Endothelial cell (in vitro differentiated cells): ENCODE measurements around the gene PLA2G4E. TPM values are rescaled to one million over a fixed set of nuclear protein-coding genes. Genes with fewer than 3 reads are reported as not detected.

Source experiments
- DNase-seq: peaks from one replicate; pipeline ENCODE4 v3.0.0; 2021; ENCODE audit warnings: low spot score
- H3K27ac Mint-ChIP-seq: one replicate; pipeline ENCODE4 v1.8.0; 2021; ENCODE audit warnings: mixed read lengths, inconsistent platforms; ENCODE audit not compliant: unreplicated experiment
- H3K27me3 Mint-ChIP-seq: one replicate; pipeline ENCODE4 v1.8.0; 2021; ENCODE audit warnings: mild to moderate bottlenecking, moderate library complexity, mixed read lengths, inconsistent platforms; ENCODE audit not compliant: unreplicated experiment
- H3K36me3 Mint-ChIP-seq: one replicate; pipeline ENCODE4 v1.8.0; 2021; ENCODE audit warnings: mild to moderate bottlenecking, low read depth, mixed read lengths, inconsistent platforms; ENCODE audit not compliant: unreplicated experiment
- H3K4me1 Mint-ChIP-seq: one replicate; pipeline ENCODE4 v1.8.0; 2021; ENCODE audit warnings: mild to moderate bottlenecking, mixed read lengths, inconsistent platforms; ENCODE audit not compliant: unreplicated experiment
- H3K4me3 Mint-ChIP-seq: one replicate; pipeline ENCODE4 v1.8.0; 2021; ENCODE audit warnings: mild to moderate bottlenecking, mixed read lengths, inconsistent platforms; ENCODE audit not compliant: unreplicated experiment
- H3K9me3 Mint-ChIP-seq: one replicate; pipeline ENCODE4 v1.8.0; 2021; ENCODE audit warnings: mixed read lengths, inconsistent platforms; ENCODE audit not compliant: unreplicated experiment
- total RNA-seq: library from RNA; stranded (reverse); fragmentation: NEBNext Ultra II Directional; extraction: Animal tissue kit (Norgen Biotek cat#: 25700); gene quantifications from one replicate; pipeline ENCODE4 v1.2.1, GENCODE V29; 2021; ENCODE audit not compliant: unreplicated experiment
- TF ChIP-seq, protein P1 (sequence below): fragments of 200-600 bp; sonication (generic); IDR thresholded peaks from one replicate; pipeline ENCODE4 v1.5.0; 2021; ENCODE audit warnings: antibody characterized with exemption; ENCODE audit not compliant: unreplicated experiment

Gene PLA2G4E
- total RNA-seq, 1 donor from 2014 or later, result not detected

DNA sequence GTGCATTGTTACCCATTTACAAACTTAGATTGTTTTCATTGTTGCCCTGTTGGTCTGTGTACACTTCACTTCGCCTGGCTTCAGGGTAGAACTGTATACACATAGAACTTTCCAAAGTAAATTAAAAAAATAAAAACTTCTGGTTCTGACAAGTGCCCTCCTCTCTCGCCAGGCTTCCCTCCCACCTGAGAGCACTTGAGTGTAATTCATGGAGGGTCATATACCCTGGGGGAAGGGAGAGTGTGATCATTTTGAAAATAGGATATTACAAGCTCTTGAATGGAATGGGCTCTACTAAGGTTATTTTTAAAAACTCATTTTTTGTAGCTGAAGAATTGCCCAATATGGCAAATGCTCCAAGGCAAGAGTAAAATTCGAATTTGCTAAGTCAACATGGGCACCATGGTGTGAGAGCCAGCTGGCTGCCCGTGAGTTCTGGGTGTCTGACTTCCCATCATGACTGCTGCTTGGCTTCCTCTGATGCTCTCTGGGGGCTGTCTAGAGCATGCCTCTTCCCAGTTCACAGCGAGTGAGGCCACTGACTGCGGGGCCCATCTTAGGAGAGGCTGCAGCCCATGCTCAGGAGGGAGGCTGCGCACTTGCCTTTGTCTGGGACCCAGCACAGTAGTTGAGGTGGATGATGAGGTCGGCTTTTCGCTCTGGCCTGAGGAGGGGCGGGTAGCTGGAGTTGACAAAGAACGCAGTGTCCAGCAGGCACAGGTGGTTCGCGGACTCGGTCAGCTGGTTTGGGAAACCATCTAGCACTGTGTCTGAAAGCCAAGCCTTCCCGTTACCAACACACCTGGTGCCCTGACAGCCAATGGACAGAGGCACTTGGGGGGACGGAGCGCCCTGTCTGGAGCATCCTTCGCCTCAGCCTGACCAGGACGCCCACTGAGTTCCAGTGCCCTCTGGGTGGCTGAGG lies 35.3 kb downstream of the PLA2G4E start:
- no peaks in the 10 kb centered on the region for H3K36me3 Mint-ChIP-seq
- TF ChIP-seq, protein P1, sequence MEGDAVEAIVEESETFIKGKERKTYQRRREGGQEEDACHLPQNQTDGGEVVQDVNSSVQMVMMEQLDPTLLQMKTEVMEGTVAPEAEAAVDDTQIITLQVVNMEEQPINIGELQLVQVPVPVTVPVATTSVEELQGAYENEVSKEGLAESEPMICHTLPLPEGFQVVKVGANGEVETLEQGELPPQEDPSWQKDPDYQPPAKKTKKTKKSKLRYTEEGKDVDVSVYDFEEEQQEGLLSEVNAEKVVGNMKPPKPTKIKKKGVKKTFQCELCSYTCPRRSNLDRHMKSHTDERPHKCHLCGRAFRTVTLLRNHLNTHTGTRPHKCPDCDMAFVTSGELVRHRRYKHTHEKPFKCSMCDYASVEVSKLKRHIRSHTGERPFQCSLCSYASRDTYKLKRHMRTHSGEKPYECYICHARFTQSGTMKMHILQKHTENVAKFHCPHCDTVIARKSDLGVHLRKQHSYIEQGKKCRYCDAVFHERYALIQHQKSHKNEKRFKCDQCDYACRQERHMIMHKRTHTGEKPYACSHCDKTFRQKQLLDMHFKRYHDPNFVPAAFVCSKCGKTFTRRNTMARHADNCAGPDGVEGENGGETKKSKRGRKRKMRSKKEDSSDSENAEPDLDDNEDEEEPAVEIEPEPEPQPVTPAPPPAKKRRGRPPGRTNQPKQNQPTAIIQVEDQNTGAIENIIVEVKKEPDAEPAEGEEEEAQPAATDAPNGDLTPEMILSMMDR, result no peak
- H3K27ac Mint-ChIP-seq, result no peak overlapping the region
- H3K4me3 Mint-ChIP-seq, result no peak overlapping the region
- no peaks in the 10 kb centered on the region for H3K9me3 Mint-ChIP-seq
- peaks cover 17% of the 10 kb centered on the region for H3K4me1 Mint-ChIP-seq
- H3K27me3 Mint-ChIP-seq, result peaks cover 10% of the 10 kb centered on the region
- DNase-seq, result no peak

DNA sequence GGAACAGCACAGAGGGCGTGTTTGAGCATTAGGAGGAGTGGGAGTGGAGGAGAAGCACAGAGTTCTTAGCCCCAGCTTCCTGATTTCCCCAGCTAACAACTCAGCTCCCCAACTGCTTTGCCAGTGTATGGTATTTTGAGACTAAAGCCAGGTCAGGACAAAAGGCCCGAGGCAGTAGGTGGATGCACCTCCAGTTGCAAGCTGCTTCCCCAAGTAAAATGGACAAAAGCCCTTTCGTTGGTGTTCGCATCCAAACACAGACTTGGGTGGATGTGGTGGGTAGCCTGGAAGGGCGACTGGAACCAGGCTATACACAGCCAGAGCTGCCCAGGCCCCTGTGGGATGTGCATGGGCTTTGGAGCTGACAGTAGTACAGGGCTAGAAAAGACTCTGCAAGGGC lies 36.2 kb downstream of the PLA2G4E start:
- DNase-seq, result no peak
- Mint-ChIP-seq H3K27me3 (peaks cover 10% of the 10 kb centered on the region), H3K36me3 (no peaks in the 10 kb centered on the region), H3K4me3 (no peak overlapping the region), H3K4me1 (peaks cover 22% of the 10 kb centered on the region), H3K27ac (peak overlapping the region; percentile 30), H3K9me3 (no peaks in the 10 kb centered on the region)
- TF ChIP-seq, protein P1, result no peak

DNA sequence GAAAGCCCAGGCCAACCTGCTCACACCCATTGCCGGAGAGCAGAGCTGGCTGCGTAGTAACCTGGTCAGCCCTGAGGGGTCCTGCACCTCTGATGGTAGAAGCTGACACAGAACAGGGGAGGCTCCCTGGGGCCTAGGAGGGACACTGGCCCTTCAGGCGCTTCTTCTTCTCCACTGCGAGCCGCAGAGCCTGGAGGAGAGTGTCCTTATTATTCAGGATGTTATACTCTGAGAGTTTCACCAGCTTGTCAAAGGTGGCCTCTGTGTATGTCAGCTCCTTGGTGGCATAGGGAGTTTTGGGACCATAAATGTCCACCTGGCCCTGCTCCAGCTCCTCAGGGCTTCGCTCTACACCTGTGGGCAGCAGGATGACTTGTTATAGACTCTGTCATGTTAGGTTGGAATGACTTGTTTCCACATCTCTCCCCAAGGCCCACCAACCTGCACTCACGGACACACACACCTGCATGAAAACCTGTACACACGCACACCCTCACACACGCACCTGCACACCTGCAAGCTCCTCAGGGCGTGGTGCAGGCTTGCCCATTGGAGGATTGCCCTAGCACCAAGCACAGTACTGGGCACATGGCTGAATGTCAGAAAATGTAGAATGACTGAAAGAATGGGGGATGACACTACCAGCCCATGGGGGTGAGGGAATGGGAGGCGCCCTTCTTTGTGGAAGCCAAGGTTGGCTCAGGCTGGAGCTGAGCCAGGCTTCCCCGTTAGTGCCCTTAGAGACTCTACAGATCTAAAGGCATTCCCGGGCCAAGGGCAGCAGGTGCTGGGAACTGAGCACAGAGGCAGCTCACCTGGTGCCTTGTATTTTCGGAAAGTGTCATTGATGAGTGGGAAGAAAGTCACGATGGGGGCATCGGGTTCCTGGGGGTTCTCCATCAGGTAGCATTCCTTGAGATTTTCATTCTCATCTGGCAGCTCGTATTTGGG lies 36.9 kb downstream of the PLA2G4E start:
- Mint-ChIP-seq H3K4me3 (no peak overlapping the region), H3K4me1 (peaks cover 23% of the 10 kb centered on the region), H3K27me3 (peaks cover 10% of the 10 kb centered on the region), H3K27ac (peak overlapping the region; percentile 30), H3K9me3 (no peaks in the 10 kb centered on the region), H3K36me3 (no peaks in the 10 kb centered on the region)
- no peak for DNase-seq
- TF ChIP-seq, protein P1, result no peak

DNA sequence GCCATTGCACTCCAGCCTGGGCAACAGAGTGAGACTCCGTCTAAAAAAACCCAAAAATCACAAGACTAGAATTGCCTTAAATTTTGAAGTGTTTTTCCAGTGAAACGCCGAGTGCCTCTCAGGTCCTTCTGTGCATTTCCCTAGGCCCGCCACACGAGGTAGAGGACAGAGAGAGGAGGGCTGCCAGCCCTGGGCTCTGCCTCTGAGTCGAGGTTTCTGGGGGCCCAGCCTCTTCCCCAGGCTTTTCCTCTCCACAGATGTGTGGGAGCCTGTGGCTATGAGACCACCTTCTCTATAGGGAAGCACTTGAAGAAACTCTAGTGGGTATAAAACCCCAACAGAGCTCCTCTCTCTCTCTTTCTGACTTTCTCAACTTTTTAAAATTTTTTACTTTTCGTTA lies 37.6 kb downstream of the PLA2G4E start:
- TF ChIP-seq, protein P1, result no peak
- H3K36me3 Mint-ChIP-seq, result no peaks in the 10 kb centered on the region
- H3K27ac Mint-ChIP-seq, result no peak overlapping the region
- no peak overlapping the region for H3K4me3 Mint-ChIP-seq
- peaks cover 7% of the 10 kb centered on the region for H3K27me3 Mint-ChIP-seq
- no peaks in the 10 kb centered on the region for H3K9me3 Mint-ChIP-seq
- H3K4me1 Mint-ChIP-seq, result peaks cover 24% of the 10 kb centered on the region
- DNase-seq, result no peak
